HG03521 (cell line): Measurements from ENCODE around the gene APOBEC3A.
A peak's percentile ranks its signal among the peaks of the same experiment; 100 is the strongest.
"Not testable (repeated sequence)": the region's sequence is repeated elsewhere in the genome, so short reads cannot be mapped to it uniquely, and the experiment has no call there.

Source experiments
- ATAC-seq: cut with Tn5 transposase; IDR thresholded peaks from one replicate; pipeline ENCODE4 v1.9.1; 2021; ENCODE audit warnings: mild to moderate bottlenecking, moderate library complexity; ENCODE audit not compliant: unreplicated experiment

The APOBEC3A gene

DNA sequence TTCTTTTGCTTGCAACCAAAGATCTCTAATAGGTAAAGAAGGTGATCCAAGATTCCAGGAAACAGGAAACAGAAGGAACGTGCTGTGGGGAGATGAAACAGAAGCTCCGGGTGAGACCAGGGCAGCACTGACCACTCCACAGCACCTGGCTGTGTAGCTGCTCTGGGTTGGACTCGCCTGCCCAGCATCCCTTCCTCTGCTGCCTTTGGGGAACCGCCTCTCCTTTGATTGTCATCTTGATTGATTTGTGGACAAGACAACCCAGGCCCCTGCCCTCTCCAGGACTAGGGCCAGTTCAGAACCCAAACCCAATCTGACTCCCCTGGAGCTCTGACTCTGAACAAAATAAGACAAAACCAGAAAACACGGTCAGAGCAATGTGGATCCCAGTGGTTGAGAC lies 14.7 kb upstream of the APOBEC3A start:
- no peak for ATAC-seq

DNA sequence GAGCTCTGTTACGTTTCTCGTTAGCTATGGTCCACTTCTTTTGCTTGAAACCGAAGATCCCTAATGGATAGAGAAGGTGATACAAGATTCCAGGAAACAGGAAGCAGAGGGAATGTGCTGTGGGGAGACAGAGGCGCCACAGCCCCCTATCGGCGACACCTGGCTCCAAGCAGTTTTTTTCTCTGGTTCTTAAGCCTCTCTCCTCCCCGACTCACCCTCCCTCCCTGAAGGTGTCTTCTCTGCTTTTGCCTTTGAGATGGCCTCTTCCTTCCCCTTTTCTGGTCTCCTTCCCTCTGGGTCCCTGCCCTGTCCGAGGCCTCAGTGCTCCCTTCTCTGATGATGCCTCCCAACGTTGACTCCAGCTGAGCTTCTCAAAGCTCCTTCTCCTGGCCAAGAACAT lies 14.2 kb upstream of the APOBEC3A start:
- ATAC-seq: no peak

DNA sequence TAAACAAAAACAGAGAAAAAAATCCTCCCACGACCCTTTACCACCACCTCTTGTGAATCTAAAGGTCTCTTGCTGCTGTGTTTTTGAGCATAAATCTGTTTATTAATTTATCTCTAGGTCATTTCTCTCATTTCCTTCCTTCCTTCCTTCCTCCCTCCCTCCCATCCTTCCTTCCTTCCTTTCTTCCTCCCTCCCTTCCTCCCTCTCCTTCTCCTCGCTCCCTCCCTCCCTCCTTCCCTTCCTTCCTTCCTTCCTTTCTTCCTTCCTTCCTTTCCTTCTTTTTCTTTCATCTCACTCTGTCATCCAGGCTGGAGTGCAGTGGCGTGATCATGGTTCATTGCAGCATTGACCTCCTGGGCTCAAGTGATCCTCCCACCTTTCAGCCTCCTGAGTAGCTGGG lies 13.5 kb upstream of the APOBEC3A start:
- ATAC-seq: no peak

DNA sequence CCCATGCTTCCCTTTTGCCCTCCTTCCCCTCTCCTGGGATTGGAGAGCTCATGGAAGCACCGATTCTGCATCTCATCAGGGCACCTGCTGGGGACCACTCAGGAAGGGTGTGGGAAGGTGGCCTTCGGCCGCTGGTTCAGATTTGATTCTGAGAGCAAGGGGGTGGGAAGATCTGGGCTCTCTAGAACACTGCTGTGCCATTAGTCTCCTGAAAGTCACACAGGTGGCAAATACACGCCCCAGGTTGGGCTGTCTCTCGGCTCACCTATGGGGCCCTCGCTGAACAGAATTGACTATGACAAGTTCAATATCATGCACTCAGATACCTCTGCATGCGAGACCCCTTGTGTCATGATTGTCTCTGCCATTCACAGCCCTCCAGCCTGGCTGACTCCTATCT lies 12.8 kb upstream of the APOBEC3A start:
- ATAC-seq: no peak

DNA sequence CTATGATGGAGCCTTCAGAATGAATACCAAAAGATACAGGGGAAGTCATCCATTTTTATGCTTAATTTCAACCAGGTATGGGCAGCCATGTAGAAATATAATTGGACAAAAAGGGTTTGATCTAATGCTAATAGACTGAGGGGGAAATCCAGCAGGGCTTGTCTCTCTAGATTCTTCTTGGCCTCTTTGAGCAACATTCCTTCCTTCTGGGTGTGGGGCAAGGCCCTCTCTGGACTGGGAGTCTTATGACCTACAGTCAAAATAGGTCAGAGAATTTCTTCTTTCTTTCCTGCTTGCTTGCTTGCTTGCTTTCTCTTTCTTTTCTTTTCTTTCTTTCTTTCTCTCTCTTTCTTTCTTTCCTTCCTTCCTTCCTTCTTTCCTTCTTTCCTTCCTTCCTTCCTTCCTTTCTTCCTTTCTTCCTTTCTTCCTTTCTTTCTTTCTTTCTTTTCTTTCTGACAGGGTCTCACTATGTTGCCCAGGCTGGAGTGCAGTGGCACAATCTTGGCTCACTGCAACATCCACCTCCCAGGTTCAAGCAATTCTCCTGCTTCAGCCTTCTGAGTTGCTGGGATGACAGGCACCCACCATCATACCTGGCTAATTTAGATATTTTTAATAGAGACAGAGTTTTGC lies 11.6 kb upstream of the APOBEC3A start:
- not testable (repeated sequence) for ATAC-seq

DNA sequence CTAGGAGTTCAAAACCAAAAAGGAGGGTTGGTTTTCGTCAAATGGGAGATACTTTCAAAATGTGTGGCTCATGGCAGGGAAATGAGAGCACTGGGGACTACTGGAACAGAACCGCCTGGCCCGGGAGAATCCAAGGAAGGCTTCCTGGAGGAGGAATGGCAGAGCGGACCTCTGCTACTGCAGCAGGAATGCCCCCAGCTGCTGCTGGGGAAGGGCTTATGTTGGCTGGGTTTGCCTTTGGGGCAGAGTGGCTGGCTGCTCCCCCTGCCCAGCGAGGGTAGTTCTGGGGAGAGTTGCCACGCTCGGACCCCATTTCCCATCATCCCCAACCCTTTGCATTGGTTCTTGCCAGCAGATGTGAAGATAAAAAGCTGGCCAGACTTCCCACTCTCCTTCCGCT lies 10.6 kb upstream of the APOBEC3A start:
- no peak for ATAC-seq

DNA sequence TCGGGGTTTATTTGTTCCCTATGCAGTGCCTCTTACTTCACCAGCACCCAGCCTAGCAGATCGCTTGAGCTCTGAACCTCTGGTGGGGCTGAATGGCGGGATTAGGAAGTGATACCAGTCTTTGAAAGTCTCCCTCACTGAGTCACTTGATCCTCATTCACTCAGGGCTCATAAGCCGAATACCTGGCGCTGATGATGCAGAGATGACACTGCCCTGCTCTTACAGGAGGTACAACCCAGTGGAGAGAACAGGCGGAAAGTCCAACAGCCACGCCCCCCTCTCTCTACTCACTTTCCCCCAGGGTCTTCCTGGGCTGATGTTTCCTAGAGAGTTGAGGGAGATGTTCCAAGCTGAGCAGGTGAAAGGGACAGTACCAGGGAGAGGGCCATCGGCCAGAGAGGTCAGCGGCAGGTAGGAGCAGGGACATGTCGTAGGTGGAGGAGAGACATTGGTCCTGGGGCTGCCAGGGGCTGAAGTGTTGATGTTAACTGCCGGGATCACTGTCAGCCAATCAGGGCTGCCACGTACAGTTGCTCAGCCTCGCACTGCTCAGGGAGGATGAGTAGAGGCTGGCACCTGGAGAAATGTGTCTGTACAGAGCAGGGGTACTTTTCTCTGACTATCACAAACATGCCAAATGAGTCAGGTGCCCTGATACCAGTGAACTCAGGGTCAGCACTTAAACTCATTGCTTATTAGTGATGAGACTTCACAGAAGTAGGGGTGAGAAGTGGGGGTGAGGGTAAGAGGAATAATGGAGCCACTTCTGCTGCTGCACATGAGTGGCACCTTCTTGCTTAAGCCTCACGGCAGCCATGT lies 9.9 kb upstream of the APOBEC3A start:
- no peak for ATAC-seq

DNA sequence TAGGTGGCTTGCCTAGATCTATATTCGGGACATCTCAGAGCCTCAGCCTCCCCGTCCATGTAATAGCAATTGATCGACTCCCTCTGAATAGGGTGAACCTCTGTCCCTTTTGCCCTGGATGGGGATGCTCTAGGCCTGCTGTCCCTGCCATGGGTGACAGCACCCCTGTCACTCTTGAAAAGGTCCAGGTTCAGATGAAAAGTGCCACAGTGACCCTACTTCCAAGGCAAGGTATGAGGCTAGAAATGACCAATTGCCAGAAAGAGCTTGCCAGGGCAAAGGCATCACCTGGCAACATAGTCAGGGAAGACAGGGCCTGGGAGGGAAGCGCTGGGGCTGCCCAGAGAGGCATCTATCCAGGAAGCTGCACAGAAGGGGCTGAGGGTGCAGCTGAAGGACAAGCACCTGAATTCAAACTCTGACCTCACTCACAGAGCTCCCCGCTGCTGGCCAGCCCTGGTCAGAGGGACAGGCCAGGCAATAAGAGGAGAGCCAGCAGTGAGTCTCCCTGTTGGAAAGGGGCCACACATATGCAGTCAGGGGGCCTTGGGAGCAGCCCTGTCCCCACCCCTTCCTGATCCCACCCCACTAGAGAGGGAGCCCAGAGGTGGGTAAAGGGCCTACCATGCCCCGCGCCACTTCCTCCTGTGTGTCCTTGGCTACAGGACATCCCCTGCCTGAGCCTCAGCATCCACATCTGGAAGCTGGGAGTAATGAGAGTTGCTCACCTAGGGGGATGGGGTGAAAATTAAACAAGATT lies 9.0 kb upstream of the APOBEC3A start:
- no peak for ATAC-seq

DNA sequence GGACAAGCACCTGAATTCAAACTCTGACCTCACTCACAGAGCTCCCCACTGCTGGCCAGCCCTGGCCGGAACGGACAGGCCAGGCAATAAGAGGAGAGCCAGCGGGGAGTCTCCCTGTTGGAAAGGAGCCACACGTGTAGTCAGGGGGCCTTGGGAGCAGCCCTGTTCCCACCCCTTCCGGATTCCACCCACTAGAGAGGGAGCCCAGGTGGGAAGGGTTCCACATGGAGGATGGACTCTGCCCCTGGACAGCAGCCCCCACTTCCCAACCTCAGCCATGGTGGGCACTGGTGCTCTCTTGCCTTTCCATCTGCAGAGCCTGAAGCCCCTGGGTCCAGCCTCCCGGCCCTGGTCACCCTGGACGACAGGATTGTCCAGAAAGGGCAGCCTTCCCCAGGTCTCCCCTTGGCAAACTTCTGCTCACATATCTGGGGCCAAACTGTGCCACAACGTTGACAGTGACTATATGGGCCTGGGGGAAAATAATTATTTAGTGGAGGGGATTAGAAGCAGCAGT lies 7.5 kb upstream of the APOBEC3A start:
- ATAC-seq: no peak

DNA sequence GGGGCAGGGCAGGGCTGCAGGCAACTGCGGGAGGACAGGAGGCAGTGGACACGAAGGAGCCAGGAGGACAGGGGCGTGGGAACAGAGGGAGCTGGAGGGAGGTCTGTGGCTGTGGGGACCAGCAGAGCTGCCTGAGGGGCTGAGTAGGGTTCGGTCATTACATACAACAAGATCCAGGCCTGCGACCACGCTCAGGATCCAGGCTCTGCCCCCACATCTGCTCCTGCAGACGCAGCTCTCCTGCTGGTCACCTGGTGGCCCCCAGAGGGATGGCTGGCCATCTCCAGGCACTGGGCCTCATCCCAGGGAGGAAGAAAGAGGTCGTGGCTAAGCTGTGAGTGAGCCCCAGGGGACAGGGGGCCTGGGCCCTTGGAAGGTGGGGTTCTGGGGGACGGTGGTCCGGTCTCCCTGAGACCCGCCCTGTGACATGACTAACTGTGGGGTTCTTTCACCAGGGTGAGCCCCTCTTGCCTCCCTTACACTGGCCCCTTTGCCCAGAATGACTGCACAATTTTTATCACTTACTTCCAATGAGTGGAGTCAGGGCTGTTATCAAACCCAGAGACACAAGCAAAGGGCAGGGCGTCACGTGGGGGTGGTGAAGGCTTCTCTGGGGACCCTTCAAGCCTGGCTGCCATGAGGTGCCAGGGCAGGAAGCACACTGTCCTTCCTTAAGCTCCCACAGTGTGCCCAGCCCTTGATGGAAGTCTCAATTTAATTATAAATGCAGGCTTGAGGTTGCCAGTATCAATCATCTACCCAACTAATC lies 6.7 kb upstream of the APOBEC3A start:
- ATAC-seq: no peak

DNA sequence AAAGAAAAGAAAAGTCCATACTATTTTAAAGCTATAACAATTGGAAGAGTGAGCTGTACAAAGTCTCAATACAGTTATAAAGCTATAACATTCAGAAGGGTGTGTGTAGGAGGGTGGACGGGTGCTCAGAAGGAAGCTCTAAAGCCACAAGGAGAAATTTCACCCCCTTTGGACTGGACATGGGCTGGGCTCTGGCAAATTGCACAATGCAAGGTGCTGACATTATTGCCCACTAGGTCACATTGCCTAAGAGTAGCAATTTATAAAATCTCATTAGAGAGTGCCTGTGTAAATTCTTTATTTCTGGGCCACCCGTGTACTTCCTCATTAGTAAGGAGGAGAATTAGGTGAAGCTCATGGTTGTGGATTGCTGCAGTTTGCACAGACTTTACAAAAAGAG lies 5.7 kb upstream of the APOBEC3A start:
- ATAC-seq: no peak

DNA sequence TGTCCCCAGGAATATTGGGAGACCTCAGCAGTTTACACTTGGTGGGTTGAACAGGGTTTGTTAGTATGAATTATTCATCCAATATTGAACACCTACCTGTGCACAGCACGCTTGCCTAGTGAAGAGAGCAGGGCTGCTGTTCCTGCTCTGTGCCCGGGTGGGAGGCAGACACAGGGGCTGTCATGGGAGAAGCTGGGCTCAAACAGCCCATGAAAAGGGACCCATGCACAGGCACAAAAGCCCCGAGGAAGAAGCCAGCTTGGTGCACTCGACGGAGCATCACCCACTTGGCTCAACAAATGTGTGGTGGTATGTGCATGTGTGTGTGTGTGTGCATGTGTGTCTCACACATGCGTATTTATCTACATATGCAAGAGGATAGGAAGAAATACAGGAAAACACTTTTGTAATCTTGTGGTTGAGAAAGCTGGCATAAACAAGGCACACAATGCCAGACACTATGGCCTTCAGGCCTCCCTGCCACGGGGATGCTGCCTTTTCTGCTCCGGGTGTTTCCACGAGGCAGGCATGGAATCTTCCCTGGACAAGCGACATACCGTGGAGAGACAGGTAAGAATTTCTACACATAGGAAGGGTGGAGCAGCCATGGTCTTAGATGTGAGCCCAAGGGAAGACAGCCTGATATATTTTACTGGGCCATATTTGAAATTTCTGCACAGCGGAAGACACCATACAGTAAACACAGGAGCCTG lies 5.0 kb upstream of the APOBEC3A start:
- no peak for ATAC-seq

DNA sequence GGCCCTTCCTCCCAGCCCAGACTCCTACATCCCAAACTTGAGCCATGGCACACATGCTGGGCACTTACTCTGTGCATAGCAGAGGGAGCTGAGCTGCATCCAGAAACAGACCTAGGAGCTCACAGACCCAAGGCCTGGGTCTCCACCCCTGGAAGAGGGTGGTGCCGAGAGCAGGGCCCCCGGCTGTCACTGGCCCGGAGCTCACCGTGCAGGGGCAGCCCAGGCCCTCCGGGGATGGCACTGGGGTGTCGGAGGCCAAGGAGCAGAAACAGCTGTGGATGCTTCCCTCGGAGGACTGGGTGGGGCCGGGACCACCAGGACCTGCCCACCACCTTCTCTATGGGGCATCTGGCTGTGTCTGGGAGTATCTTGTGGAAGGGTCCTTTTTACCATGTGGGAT lies 4.3 kb upstream of the APOBEC3A start:
- no peak for ATAC-seq

DNA sequence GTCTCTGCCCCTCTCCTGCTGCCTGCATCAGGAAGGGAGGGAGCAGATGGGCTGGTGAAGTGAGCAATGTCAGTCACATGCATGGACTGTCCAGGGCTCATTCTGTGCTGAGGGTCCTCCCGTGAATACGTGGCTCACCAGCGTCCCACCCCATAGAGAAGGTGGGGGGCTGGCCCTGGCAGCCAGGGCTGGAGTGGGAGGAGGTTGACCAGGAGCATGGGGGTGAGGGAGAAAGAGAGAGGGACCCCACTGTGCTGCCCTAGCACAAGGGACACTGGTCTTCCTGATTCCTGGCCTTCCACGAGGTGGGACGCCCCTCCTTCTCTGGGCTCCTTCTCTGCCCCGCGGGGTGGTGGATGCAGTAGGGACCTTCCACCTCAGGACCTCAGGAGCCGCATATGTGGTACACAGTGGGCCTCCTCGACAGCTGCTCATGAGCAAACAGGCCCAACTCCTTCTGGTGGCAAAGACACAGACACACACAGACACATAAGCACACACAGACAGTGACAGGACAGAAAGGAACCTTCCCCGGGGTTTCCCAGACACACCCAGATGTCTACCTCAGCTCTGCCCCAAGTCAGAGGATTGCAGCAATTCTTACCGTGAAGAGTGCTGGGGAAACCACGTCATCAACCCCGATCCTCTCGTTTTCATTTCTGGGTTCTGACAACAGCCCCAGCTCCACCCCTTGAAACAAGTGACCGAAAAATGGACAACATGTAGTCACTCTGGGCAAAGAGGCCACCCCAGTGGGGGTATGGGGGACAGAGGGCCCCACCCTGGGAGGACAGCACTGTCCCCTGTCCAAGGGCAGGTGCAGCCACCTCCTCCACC lies 3.6 kb upstream of the APOBEC3A start:
- ATAC-seq: peak; percentile 68

DNA sequence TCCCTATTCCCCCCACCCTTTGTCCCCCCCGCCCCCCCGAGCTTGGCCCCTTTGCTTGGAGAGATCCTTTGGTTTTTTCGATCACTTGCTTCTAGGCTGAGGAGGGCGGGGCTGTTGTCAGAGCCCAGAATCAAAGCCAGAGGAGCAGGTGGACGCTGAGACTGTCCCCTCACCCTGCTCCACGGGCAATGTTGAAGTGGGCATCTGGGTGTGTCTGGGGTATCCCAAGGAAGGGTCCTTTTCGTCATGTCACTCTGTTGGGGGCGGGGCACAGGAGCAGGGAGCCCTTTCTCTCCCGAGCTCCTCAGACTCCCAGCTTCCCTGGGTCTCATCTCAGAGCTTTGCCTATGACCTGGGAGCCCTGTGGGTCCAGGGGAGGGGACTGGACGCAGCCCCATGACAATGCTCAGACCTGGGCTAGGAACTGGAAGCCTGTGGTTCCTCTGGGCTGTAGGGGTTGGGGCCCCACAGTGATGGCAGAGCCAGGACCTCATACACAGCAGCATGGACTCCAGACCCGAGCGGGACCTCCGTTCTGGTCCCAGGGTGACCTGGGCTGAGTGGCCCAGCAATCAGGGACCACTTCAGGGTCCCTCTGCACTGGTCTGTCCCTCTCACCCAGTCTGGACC lies 2.9 kb upstream of the APOBEC3A start:
- no peak for ATAC-seq

DNA sequence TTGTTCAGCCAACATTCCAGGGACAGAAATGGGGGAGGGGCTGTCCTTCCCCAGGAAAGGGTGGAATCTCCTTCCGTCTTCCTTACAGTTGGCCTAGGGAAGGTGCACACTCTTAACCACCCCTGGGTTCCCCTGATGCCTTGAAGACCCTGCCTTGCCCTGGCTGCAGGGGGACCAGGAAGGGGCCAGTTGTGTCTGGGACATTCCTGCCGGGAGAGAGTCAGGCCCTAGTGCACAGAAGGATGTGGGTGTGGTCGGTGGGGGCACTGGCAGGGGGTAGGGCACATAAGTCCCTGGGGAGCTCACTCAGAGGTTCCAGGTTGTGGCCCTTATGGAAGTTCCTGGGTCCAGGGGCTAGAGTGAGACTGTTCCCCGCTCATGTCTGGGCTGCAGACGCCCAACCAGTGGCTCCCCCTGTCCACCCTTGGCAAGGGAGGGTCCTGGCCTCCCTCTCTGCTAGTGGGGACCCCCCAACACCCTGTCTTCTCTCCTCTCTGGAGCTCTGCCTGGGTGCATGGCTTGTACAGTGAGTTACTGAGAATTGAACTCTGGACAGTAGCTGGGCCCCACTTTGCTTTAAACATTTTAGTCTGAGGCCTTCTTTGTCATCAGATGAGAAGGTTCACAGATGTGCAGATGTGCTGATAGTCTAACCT lies 2.0 kb upstream of the APOBEC3A start:
- no peak for ATAC-seq

DNA sequence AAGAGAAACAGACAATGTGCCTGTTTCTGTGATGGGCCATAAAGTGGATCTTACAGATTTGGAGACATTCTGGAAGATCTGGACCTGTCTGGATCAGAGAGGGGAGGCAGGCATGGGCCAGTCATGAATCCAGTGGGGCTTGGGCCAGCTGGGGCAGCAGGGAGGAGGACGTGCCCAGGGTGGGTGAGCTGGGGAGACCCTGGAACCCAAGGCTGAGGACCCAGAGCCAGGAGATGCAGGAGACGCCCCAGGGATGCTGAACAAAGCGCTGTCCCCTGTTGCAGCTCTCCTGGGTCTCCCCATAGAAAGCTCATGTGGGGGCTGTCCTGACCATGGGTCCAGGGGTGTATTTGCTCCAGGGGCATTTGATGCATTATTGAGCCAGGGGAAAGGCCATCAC lies 1.5 kb upstream of the APOBEC3A start:
- ATAC-seq: no peak

DNA sequence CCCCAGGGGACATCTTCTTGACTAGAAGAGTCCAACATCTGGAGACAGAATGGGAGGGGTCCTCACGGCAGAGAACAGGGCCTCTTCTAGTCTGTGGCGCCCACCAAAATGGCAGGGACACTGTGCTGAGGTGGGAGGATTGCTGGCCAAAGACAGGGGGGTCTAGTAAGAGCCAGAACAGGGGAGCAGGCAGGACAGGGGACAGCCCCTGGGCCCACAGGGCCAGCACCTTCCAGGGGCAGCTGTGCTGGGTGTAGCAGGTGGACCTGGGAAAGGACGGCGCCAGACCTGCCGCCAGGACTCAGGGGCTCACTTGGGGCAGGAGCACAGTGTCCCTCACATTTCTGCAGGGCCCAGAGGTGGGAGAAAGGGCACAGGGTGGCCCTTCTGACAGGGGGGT lies 858 bp upstream of the APOBEC3A start:
- no peak for ATAC-seq
